Panc1 (cell line): Measurements from ENCODE around the gene KRT13. TPM values are rescaled to one million over a fixed set of nuclear protein-coding genes. Genes with fewer than 3 reads are reported as not detected.
A peak's percentile ranks its signal among the peaks of the same experiment; 100 is the strongest.

Source experiments
- ATAC-seq: fragments of 200-7000 bp; cut with Tn5 transposase; 2 replicates; pipeline ENCODE4 v1.9.1; 2020; ENCODE audit warnings: mild to moderate bottlenecking, moderate library complexity
- BruUV-seq: library from RNA; stranded (reverse); fragments of 400-500 nt; replicated peaks from 2 replicates; lab custom pipeline; 2021; lab: Mats Ljungman, UMichigan
- CTCF ChIA-PET: fragments of 300-600 bp; sonication (Branson Sonifier 250); formaldehyde crosslinking; loops from one replicate; lab custom pipeline; 2022; ENCODE audit warnings: antibody characterized with exemption; lab: Charles Lee
- POLR2A ChIA-PET: fragments of 300-600 bp; sonication (Branson Sonifier 250); formaldehyde crosslinking; loops from one replicate; lab custom pipeline; 2022; ENCODE audit warnings: antibody characterized with exemption; lab: Charles Lee
- DNase-seq: peaks from one replicate; pipeline ENCODE4 v3.0.0-alpha.2; 2010; ENCODE audit warnings: low read depth, low spot score
- H3K27ac ChIP-seq: 2 replicates; pipeline ENCODE4 v1.5.1; 2011; ENCODE audit warnings: mild to moderate bottlenecking, low read length, inconsistent platforms
- H3K27me3 ChIP-seq: fragments of 200-500 bp; sonication (Bioruptor generic); 2 replicates; pipeline ENCODE4 v1.6.0; 2014; ENCODE audit warnings: low read length, inconsistent platforms; ENCODE audit not compliant: control insufficient read depth, insufficient read depth
- H3K36me3 ChIP-seq: fragments of 200-500 bp; sonication (Bioruptor generic); 2 replicates; pipeline ENCODE4 v1.5.1; 2014; ENCODE audit warnings: inconsistent platforms, mild to moderate bottlenecking, low read length, moderate library complexity; ENCODE audit not compliant: control insufficient read depth, insufficient read depth
- H3K4me1 ChIP-seq: 2 replicates; pipeline ENCODE4 v1.5.1; 2011; ENCODE audit warnings: inconsistent platforms, mild to moderate bottlenecking, low read length, moderate library complexity; ENCODE audit not compliant: control insufficient read depth, insufficient read depth
- H3K4me3 ChIP-seq, 2 experiments: 2 replicates each; pipeline ENCODE4 v1.5.1; 2011 to 2012; ENCODE audit warnings: low read depth in 2 of 2, low read length in 2 of 2, mild to moderate bottlenecking in 2 of 2, inconsistent platforms in 1 of 2, moderate library complexity in 1 of 2
- H3K9me3 ChIP-seq: fragments of 200-500 bp; sonication (Bioruptor generic); 2 replicates; pipeline ENCODE4 v1.5.1; 2014; ENCODE audit warnings: low read depth, mild to moderate bottlenecking, inconsistent platforms, low read length, moderate library complexity; ENCODE audit not compliant: control insufficient read depth, insufficient read depth
- POLR2AphosphoS5 ChIP-seq: IDR thresholded peaks from 2 replicates; pipeline ENCODE4 v1.6.1; 2012; ENCODE audit warnings: mild to moderate bottlenecking, low read depth, low read length, moderate library complexity
- SIN3A ChIP-seq: IDR thresholded peaks from 2 replicates; pipeline ENCODE4 v1.6.1; 2012; ENCODE audit warnings: low read depth, mild to moderate bottlenecking, low read length, moderate library complexity, borderline replicate concordance; ENCODE audit not compliant: insufficient read depth
- TCF7L2 ChIP-seq: IDR thresholded peaks from 2 replicates; pipeline ENCODE4 v1.6.1; 2011; ENCODE audit warnings: mild to moderate bottlenecking, low read depth, low read length, inconsistent platforms
- in situ Hi-C: cut with HindIII; loops from 2 replicates; pipeline ENCODE4 v1.10.0; 2016; ENCODE audit warnings: low sequenced_read_pairs, low pct_unique_long_range_greater_than_20kb
- intact Hi-C: fragments of 100-400 bp; cut with micrococcal nuclease; formaldehyde crosslinking; loops from one replicate; pipeline ENCODE4 v1.10.0; 2022; ENCODE audit not compliant: unreplicated experiment
- total RNA-seq: library from RNA; stranded (reverse); gene quantifications from one replicate; pipeline ENCODE4 v1.2.1, GENCODE V29; 2021; ENCODE audit not compliant: unreplicated experiment
- TF ChIP-seq, protein P1 (sequence below), 2 experiments: IDR thresholded peaks; 2 replicates each; pipeline ENCODE4 v1.6.1; 2011 to 2012; ENCODE audit warnings: low read depth in 2 of 2, control low read depth in 1 of 2, low read length in 1 of 2, mild to moderate bottlenecking in 1 of 2, moderate library complexity in 1 of 2; ENCODE audit not compliant: insufficient read depth in 1 of 2
- TF ChIP-seq, protein P2 (sequence below): fragments of 450-650 bp; IDR thresholded peaks from 2 replicates; pipeline ENCODE4 v1.5.1; 2017; ENCODE audit warnings: mild to moderate bottlenecking

Gene KRT13
- total RNA-seq, 1 experiment from 2014 or later: 0.36 TPM

DNA sequence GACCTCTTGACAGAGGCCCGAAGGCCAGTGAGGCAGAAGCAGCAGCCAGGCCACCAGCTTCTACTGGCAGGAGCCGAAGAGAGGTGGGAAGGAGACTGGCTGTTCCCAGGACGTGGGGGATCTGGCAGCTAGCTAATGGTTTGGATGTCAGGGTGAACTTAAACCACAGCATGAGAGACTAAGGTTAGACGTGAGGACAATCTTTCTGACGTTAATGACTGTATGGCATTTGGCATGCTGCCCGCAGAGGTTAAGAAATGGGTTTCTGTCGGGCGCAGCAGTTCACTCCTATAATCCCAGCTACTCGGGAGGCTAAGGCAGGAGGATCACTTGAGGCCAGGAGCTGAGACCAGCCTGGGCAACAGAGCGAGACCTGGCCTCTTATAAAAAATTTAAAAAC, 6.3 kb upstream of the KRT13 start:
- DNase-seq (no peak), ATAC-seq (no peak)
- no peaks in the 10 kb centered on the region for H3K9me3 ChIP-seq
- H3K4me1 ChIP-seq: peaks cover 21% of the 10 kb centered on the region
- peak overlapping the region; percentile 57; the same call in 1 of the 2 replicates for H3K27ac ChIP-seq
- in situ Hi-C loops (no loop called here), intact Hi-C loops (no loop called here)
- H3K36me3 ChIP-seq: no peaks in the 10 kb centered on the region
- no TSS peak for BruUV-seq
- H3K27me3 ChIP-seq: no peaks in the 10 kb centered on the region
- no peak for TF ChIP-seq SIN3A
- H3K4me3 ChIP-seq: no peak overlapping the region
- POLR2A ChIA-PET: interaction anchor here (0.7 kb wide), 1 partner anchor 13 kb away, joined by 13 read pairs; no protein-coding TSS in a partner anchor
- CTCF ChIA-PET: interaction anchor here (0.6 kb wide), 1 partner anchor 37 kb away, joined by 3 read pairs; no protein-coding TSS in a partner anchor

DNA sequence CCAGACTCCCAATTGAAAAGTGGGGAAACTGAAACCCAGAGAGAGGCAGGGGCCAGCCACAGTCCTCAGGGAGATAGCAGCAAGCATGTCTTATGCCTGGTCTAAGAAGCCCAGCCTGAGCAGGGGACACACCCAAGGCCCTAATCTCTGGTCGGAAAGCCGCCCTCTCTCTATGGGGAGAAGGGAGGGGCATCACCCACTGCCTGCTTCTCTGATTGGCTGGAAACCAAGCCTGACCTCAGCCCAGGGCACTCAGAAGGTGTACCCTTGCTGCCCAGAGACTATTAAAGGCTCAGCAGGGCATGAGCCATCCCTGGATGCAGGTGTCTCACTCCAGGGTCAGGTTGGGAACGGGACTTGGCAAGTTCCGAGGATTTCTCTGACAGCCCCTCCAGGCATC, 5.7 kb upstream of the KRT13 start:
- POLR2A ChIA-PET: interaction anchor here (0.5 kb wide), 1 partner anchor 865 kb away, joined by 5 read pairs; no protein-coding TSS in a partner anchor
- no peaks in the 10 kb centered on the region for H3K27me3 ChIP-seq
- TF ChIP-seq POLR2AphosphoS5 (no peak), SIN3A (no peak), TCF7L2 (no peak)
- TF ChIP-seq, protein P1, sequence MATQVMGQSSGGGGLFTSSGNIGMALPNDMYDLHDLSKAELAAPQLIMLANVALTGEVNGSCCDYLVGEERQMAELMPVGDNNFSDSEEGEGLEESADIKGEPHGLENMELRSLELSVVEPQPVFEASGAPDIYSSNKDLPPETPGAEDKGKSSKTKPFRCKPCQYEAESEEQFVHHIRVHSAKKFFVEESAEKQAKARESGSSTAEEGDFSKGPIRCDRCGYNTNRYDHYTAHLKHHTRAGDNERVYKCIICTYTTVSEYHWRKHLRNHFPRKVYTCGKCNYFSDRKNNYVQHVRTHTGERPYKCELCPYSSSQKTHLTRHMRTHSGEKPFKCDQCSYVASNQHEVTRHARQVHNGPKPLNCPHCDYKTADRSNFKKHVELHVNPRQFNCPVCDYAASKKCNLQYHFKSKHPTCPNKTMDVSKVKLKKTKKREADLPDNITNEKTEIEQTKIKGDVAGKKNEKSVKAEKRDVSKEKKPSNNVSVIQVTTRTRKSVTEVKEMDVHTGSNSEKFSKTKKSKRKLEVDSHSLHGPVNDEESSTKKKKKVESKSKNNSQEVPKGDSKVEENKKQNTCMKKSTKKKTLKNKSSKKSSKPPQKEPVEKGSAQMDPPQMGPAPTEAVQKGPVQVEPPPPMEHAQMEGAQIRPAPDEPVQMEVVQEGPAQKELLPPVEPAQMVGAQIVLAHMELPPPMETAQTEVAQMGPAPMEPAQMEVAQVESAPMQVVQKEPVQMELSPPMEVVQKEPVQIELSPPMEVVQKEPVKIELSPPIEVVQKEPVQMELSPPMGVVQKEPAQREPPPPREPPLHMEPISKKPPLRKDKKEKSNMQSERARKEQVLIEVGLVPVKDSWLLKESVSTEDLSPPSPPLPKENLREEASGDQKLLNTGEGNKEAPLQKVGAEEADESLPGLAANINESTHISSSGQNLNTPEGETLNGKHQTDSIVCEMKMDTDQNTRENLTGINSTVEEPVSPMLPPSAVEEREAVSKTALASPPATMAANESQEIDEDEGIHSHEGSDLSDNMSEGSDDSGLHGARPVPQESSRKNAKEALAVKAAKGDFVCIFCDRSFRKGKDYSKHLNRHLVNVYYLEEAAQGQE (IDR thresholded peaks at IDR 0.05; ENCODE audit: insufficient read depth in 1 of 2, low read depth in 2 of 2, low read length in 1 of 2): no peak
- TF ChIP-seq, protein P2, sequence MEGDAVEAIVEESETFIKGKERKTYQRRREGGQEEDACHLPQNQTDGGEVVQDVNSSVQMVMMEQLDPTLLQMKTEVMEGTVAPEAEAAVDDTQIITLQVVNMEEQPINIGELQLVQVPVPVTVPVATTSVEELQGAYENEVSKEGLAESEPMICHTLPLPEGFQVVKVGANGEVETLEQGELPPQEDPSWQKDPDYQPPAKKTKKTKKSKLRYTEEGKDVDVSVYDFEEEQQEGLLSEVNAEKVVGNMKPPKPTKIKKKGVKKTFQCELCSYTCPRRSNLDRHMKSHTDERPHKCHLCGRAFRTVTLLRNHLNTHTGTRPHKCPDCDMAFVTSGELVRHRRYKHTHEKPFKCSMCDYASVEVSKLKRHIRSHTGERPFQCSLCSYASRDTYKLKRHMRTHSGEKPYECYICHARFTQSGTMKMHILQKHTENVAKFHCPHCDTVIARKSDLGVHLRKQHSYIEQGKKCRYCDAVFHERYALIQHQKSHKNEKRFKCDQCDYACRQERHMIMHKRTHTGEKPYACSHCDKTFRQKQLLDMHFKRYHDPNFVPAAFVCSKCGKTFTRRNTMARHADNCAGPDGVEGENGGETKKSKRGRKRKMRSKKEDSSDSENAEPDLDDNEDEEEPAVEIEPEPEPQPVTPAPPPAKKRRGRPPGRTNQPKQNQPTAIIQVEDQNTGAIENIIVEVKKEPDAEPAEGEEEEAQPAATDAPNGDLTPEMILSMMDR: no peak
- peaks cover 26% of the 10 kb centered on the region for H3K4me1 ChIP-seq
- CTCF ChIA-PET: no interaction called here
- in situ Hi-C loops: no loop called here
- no TSS peak for BruUV-seq
- intact Hi-C loops: no loop called here
- peak; percentile 33; the same call in 1 of the 2 replicates for ATAC-seq
- H3K4me3 ChIP-seq: no peak overlapping the region
- H3K36me3 ChIP-seq: no peaks in the 10 kb centered on the region
- peak overlapping the region; percentile 57; the same call in 1 of the 2 replicates for H3K27ac ChIP-seq
- no peaks in the 10 kb centered on the region for H3K9me3 ChIP-seq
- no peak for DNase-seq
